HG02623 (cell line): ENCODE results near the gene NHSL2.

Source experiments
- ATAC-seq: cut with Tn5 transposase; IDR thresholded peaks from one replicate; pipeline ENCODE4 v1.9.1; 2021; ENCODE audit warnings: moderate library complexity; ENCODE audit not compliant: unreplicated experiment

The NHSL2 gene

GRCh38 chrX:71989768-71990426, 79.3 kb downstream of the NHSL2 start:
- ATAC-seq, result no peak

DNA sequence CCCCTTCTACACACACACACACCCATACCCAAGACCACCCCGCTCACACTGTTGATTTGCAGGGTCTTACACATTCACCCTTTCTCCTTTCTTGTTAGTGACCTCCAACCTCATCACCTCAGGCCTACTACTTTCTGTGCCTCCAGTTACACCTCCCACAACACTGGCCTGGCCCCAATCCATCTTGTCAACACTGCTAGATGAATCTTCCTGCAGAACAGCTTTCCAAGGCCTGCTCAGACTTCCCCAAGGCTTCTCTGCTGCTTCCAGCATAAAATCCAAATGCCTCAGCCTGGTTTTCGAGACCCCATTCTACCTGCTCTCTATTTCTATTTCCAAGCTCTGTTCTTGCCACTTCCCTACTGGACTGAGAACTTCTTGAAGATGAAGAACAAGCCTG, 79.9 kb downstream of the NHSL2 start:
- ATAC-seq, result no peak

DNA sequence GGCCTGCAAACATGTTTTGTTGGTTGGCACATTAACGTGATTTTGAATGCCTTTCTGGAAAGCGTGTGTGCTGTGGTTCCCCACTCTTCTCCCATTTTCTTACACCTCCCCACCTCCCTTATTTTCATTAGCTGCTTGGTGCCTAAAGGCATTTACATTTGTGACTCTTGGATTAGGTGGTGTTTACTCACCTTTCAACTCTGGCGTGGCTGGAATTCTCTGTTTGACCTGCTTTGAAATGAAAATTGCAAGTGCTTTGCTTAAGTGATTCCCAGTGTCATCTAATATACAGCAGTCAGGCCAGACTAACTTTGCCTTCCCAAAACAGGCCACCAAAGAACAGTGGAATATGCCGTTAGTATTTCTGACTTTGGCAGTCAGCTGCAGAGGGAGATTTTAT, 80.5 kb downstream of the NHSL2 start:
- no peak for ATAC-seq

DNA sequence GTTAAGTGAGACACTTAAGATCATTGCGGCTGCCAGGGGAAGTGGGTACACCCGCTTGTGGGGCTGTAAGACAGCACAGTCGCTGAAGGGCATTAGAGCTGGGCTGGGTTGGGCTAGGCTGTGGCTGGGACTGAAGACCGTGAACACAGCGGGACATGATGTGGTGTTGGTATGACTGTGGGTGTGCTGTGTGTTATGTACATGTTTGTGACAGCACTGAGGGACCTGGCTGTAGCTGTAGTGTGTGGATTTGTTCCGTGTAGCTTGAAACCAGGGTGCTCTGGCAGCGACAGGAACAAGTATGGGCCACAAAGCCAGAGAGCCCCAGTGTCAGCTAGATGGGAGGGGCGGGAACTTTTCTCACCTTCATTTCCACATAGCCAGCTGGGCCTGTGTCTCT, 82.1 kb downstream of the NHSL2 start:
- ATAC-seq, result no peak

- ATAC-seq, result no peak
Observed at GRCh38 chrX:71993371-71993770, 82.7 kb downstream of the NHSL2 start.

DNA sequence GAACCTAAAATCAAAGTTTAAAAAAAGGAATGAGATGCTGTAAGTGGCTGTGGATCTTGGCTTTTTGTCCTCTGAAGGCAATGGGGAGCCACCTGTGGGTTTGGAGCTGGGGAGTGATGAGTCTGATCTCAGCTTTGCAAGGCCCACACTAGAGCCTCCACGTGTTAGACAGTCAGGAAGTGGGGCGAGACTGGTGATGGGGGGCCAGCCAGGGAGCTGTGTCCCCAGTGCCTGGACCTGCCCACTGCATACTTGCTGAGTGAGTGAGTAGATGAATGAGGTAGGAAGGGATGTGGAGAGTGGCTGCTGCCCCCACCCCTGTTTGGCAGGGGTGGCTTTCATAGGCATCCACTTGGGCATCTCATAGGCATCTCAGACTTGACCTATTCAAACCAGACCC, 84.0 kb downstream of the NHSL2 start:
- ATAC-seq, result no peak

DNA sequence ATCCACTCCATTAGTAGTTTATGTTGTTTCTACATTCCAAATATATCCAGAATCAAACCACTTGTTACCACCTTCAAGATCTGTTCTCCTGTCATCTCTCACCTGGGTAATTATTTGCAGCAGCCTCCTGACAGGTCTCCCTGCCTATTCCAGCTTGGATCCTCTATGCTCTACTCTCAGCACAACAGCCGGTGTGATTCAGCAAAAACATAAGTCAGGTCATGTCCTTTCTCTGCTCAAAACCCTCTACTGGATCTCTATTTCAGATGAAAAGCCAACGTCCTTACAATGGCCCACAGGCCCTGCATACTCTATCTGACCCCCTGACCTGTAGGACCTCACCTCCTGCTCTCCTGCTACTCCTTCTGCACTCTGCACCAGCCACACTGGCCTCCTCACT, 84.5 kb downstream of the NHSL2 start:
- no peak for ATAC-seq

- ATAC-seq, result no peak
Observed at GRCh38 chrX:71996136-71996535, 85.5 kb downstream of the NHSL2 start.

- no peak for ATAC-seq
Observed at GRCh38 chrX:71996826-71997225, 86.2 kb downstream of the NHSL2 start.

GRCh38 chrX:71997320-71997719, 86.7 kb downstream of the NHSL2 start:
- no peak for ATAC-seq

- ATAC-seq, result no peak
Observed at GRCh38 chrX:71998836-71999509, 88.3 kb downstream of the NHSL2 start.

GRCh38 chrX:71999535-71999934, 88.9 kb downstream of the NHSL2 start:
- ATAC-seq, result no peak

DNA sequence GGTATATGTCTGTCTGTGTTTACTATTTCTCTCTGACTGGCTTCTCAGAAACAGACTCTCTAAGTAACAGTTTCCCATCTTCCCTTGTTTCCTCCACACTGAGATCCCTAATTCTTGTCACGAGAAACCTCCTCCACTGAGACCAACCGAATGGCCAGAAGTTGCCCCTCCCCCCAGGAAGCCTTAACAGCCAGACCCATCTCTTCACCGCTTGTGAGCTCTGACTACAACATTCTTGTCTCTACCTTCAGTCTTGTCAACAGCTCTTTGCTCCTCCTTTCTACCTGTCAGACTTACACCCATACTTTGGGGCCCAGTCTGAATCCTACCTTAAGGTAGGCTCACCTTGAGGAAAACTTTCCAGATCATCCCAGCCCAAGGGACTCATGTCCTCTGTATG, 90.8 kb downstream of the NHSL2 start:
- ATAC-seq, result no peak

DNA sequence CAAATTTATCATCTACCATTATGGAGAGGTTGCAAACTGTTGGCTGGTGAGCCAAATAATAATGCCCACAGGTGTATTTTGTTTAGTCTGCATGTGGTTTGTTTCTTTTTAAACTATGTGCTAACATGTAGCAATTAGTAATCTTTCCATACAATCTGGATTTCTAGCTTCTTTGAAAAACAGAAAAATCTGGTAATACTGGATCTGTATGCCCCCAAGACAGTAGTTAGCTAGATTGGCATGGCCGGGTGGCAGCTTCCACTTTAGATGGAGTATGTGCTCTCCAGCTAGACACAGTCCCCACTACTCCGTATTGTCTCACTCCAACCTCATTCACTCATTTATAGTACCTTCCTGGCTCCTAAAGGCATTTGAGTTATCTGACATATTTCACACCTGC, 91.3 kb downstream of the NHSL2 start:
- ATAC-seq, result no peak

GRCh38 chrX:72002875-72003274, 92.2 kb downstream of the NHSL2 start:
- no peak for ATAC-seq

DNA sequence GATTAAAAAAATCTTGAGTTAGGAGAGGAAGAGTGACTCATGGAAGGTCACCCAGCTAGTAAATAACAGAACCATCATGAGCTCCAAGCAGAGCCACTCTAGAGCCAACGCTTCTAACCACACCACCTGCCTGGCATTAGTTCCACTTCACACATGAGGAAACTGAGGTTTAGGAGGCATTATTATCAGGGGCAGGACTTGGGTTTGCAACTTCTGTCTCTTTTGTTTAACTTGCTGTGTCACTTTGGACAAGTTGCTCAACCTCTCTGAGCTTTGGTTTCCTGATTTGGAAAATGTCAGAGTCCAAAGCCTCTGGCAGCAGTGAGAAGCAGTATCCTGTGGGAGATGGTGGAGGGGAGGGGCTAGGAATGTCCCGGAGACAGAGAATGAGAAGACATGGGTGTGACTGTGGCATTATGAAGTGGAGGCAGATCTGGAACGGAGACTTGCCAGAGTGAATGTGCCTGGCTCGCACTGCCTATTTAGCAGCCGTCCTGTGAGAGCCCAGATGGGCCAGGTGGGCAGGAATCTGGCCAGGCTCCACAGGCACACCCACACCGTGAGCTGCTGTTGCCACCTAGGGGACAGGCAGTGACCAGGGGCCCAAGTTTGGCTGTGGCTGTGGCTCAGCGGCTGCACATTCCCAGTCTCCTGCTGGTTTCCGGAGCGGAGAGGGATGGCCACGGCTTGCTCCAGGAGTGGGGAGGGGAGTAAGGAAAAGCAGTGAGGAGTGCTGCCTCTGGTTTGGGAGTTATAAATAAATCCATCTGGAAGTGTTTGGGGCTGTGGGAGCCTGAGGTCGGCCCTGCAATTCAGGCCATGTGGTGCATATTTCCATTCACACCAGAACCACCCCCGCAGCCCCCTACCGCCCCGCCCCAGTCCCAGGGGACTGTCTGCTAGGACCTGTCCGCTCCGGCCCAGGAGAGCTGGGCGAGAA, 93.4 kb downstream of the NHSL2 start:
- ATAC-seq, result no peak

- no peak for ATAC-seq
Observed at GRCh38 chrX:72005046-72005445, 94.4 kb downstream of the NHSL2 start.

- ATAC-seq, result no peak
Observed at GRCh38 chrX:72006461-72006860, 95.8 kb downstream of the NHSL2 start.

DNA sequence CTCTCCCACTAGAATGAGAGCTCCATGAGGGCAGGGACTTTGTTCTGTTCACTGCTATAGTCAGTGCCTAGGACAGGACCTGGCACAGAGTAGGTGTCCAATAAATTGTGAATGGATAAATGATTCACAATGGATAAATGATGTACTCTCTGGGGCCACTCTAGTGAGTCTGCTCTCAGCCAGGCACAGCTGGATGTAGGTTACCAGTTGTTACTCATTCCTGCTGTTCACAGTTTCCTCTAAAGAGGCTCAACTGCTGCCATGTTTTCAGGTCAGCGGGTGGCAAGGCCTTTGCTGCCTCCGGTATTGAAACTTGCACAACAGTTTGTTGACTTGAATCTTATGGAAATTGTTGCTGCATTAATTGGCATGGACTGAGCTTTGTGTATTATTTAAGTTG, 99.1 kb downstream of the NHSL2 start:
- ATAC-seq, result no peak

- ATAC-seq, result no peak
Observed at GRCh38 chrX:72011734-72012133, 101.1 kb downstream of the NHSL2 start.

- no peak for ATAC-seq
Observed at GRCh38 chrX:72015383-72015782, 104.7 kb downstream of the NHSL2 start.
